Loucy (cell line): ENCODE measurements around the gene ERFE.

ENCODE experiments used
- H2AFZ ChIP-seq: fragments of 200-600 bp; sonication (generic); 2 replicates; pipeline ENCODE4 v1.6.0; 2016; ENCODE audit warnings: antibody characterized with exemption, mild to moderate bottlenecking, low read length, moderate library complexity
- H3F3A ChIP-seq: fragments of 200-600 bp; 2 replicates; pipeline ENCODE4 v1.6.0; 2016; ENCODE audit warnings: antibody characterized with exemption, low read depth, mild to moderate bottlenecking
- H3K27me3 ChIP-seq: fragments of 200-600 bp; sonication (generic); 2 replicates; pipeline ENCODE4 v1.6.1; 2014; ENCODE audit warnings: low read length, mild to moderate bottlenecking; ENCODE audit not compliant: insufficient read depth, poor library complexity, severe bottlenecking
- H3K36me3 ChIP-seq: fragments of 200-600 bp; sonication (generic); 2 replicates; pipeline ENCODE4 v1.6.1; 2016; ENCODE audit warnings: low read length; ENCODE audit not compliant: insufficient read depth
- H3K4me1 ChIP-seq: fragments of 200-600 bp; sonication (generic); 2 replicates; pipeline ENCODE4 v1.5.1; 2014; ENCODE audit warnings: low read length, mild to moderate bottlenecking; ENCODE audit not compliant: insufficient read depth, poor library complexity, severe bottlenecking
- H3K4me2 ChIP-seq: fragments of 200-600 bp; sonication (generic); 2 replicates; pipeline ENCODE4 v1.6.0; 2014; ENCODE audit warnings: antibody characterized with exemption, low read length, low read depth, mild to moderate bottlenecking; ENCODE audit not compliant: poor library complexity, severe bottlenecking
- H3K4me3 ChIP-seq: fragments of 200-600 bp; sonication (generic); 2 replicates; pipeline ENCODE4 v1.5.1; 2014; ENCODE audit warnings: low read length, mild to moderate bottlenecking, mixed read lengths; ENCODE audit not compliant: poor library complexity, severe bottlenecking
- H3K79me2 ChIP-seq: fragments of 200-600 bp; sonication (generic); 2 replicates; pipeline ENCODE4 v1.6.1; 2014; ENCODE audit warnings: low read length; ENCODE audit not compliant: insufficient read depth
- H3K9ac ChIP-seq: fragments of 200-600 bp; sonication (generic); 2 replicates; pipeline ENCODE4 v1.6.0; 2014; ENCODE audit warnings: mild to moderate bottlenecking, low read depth, low read length, moderate library complexity; ENCODE audit not compliant: poor library complexity, severe bottlenecking
- H3K9me2 ChIP-seq: fragments of 200-600 bp; sonication (generic); replicated peaks from 2 replicates; pipeline ENCODE4 v1.6.1; 2016; ENCODE audit warnings: low read depth, low read length, mixed read lengths
- H3K9me3 ChIP-seq: fragments of 200-600 bp; sonication (generic); 2 replicates; pipeline ENCODE4 v1.6.1; 2014; ENCODE audit warnings: mild to moderate bottlenecking, antibody characterized with exemption, low read length, low read depth; ENCODE audit not compliant: insufficient read depth
- H4K20me1 ChIP-seq: fragments of 200-600 bp; sonication (generic); 2 replicates; pipeline ENCODE4 v1.6.0; 2014; ENCODE audit warnings: antibody characterized with exemption, low read length, mild to moderate bottlenecking; ENCODE audit not compliant: insufficient read depth, poor library complexity, severe bottlenecking
- EZH2phosphoT487 ChIP-seq: fragments of 200-600 bp; IDR thresholded peaks from 2 replicates; pipeline ENCODE4 v1.6.1; 2018; ENCODE audit warnings: antibody characterized with exemption, mild to moderate bottlenecking, moderate library complexity, borderline replicate concordance
- TF ChIP-seq, protein P1 (sequence below): fragments of 200-600 bp; sonication (generic); conservative IDR thresholded peaks from 2 replicates; pipeline ENCODE4 v1.5.1; 2014; ENCODE audit warnings: mild to moderate bottlenecking, antibody characterized with exemption, low read length

ERFE gene

GRCh38 chr2:238180554-238180953, 21.8 kb downstream of the ERFE start:
- TF ChIP-seq EZH2phosphoT487 = no peak
- TF ChIP-seq, protein P1, sequence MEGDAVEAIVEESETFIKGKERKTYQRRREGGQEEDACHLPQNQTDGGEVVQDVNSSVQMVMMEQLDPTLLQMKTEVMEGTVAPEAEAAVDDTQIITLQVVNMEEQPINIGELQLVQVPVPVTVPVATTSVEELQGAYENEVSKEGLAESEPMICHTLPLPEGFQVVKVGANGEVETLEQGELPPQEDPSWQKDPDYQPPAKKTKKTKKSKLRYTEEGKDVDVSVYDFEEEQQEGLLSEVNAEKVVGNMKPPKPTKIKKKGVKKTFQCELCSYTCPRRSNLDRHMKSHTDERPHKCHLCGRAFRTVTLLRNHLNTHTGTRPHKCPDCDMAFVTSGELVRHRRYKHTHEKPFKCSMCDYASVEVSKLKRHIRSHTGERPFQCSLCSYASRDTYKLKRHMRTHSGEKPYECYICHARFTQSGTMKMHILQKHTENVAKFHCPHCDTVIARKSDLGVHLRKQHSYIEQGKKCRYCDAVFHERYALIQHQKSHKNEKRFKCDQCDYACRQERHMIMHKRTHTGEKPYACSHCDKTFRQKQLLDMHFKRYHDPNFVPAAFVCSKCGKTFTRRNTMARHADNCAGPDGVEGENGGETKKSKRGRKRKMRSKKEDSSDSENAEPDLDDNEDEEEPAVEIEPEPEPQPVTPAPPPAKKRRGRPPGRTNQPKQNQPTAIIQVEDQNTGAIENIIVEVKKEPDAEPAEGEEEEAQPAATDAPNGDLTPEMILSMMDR = no peak
- no peaks in the 10 kb centered on the region; the same call in 1 of the 2 replicates for H3K79me2 ChIP-seq
- H3K27me3 ChIP-seq = no peaks in the 10 kb centered on the region
- H2AFZ ChIP-seq = no peak overlapping the region
- no peaks in the 10 kb centered on the region for H3K9me2 ChIP-seq
- H3F3A ChIP-seq = no peaks in the 10 kb centered on the region
- no peaks in the 10 kb centered on the region for H4K20me1 ChIP-seq
- H3K4me3 ChIP-seq = no peak overlapping the region
- no peak overlapping the region for H3K9ac ChIP-seq
- H3K9me3 ChIP-seq = no peaks in the 10 kb centered on the region
- peaks cover 91% of the 10 kb centered on the region for H3K36me3 ChIP-seq
- peaks cover 11% of the 10 kb centered on the region for H3K4me1 ChIP-seq
- H3K4me2 ChIP-seq = no peak overlapping the region

DNA sequence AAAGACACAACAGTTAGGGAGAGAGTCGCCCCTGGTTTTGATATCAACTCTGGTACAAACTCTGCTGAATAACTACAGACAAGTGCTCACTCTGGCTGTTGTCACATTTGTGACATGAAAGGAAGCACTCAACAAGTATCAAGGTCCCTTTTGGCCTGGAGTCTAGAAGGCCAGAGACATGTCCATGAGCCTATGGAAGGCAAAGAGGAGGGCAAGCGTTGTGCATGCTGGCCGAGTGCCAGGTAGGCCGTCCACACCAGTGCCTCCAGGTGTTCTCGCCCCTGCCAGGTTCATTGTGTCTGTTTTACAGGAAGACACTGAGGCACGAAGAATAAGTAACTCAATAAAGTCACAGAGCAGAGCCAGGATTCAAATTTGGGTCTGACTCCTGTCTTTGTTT, 23.6 kb downstream of the ERFE start:
- Histone ChIP-seq H3F3A (no peaks in the 10 kb centered on the region), H3K27me3 (no peaks in the 10 kb centered on the region), H3K9me3 (no peaks in the 10 kb centered on the region), H3K9me2 (no peaks in the 10 kb centered on the region), H3K4me1 (peaks cover 4% of the 10 kb centered on the region), H3K9ac (no peak overlapping the region), H2AFZ (no peak overlapping the region), H3K4me2 (no peak overlapping the region), H4K20me1 (no peaks in the 10 kb centered on the region), H3K79me2 (no peaks in the 10 kb centered on the region; the same call in 1 of the 2 replicates), H3K4me3 (no peak overlapping the region), H3K36me3 (peaks cover 100% of the 10 kb centered on the region)
- TF ChIP-seq, protein P1 = no peak
- no peak for TF ChIP-seq EZH2phosphoT487

DNA sequence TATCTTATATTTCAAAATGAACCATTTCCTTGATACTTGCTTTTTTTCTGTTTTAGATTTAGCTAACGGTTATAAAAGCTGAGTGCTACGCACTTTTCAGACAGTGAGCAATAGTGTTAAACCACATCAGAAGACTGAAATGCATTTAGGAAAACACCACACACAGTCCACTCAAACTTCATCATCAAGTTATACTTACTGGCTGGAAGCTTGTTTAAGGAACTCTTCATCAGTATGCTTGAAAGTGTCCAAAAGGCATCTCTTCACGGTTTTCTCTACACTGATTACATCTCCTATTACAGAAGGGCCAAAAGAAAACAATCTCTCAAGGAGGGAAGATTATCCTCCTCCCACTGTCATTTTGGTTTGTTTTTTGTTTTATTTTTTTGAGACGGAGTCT, 25.1 kb downstream of the ERFE start:
- Histone ChIP-seq H3K9ac (no peak overlapping the region), H3K9me3 (no peaks in the 10 kb centered on the region), H3K4me2 (no peak overlapping the region), H4K20me1 (no peaks in the 10 kb centered on the region), H3K4me3 (no peak overlapping the region), H3K27me3 (no peaks in the 10 kb centered on the region), H2AFZ (no peak overlapping the region), H3K4me1 (no peaks in the 10 kb centered on the region), H3K79me2 (no peaks in the 10 kb centered on the region; the same call in 1 of the 2 replicates), H3K9me2 (no peaks in the 10 kb centered on the region), H3K36me3 (peaks cover 100% of the 10 kb centered on the region), H3F3A (no peaks in the 10 kb centered on the region)
- TF ChIP-seq EZH2phosphoT487 = no peak
- TF ChIP-seq, protein P1 = no peak
